Measurements from ENCODE around the gene ABCB8. TPM values are rescaled to one million over a fixed set of nuclear protein-coding genes. Genes with fewer than 3 reads are reported as not detected.

The ABCB8 gene
- total RNA-seq, 1 donor from 2014 or later: 38.1 TPM

GRCh38 chr7:151065516-151065915, 37.3 kb downstream of the ABCB8 start:
- Mint-ChIP-seq H3K4me1 (ENCODE audit: unreplicated experiment) (peaks cover 34% of the 10 kb centered on the region), H3K27ac (ENCODE audit: unreplicated experiment) (peak overlapping the region; percentile 14), H3K27me3 (ENCODE audit: unreplicated experiment) (no peaks in the 10 kb centered on the region), H3K36me3 (ENCODE audit: unreplicated experiment) (peaks cover 14% of the 10 kb centered on the region), H3K4me3 (ENCODE audit: unreplicated experiment) (no peak overlapping the region), H3K9me3 (ENCODE audit: unreplicated experiment) (no peaks in the 10 kb centered on the region)
- TF ChIP-seq, protein P1, sequence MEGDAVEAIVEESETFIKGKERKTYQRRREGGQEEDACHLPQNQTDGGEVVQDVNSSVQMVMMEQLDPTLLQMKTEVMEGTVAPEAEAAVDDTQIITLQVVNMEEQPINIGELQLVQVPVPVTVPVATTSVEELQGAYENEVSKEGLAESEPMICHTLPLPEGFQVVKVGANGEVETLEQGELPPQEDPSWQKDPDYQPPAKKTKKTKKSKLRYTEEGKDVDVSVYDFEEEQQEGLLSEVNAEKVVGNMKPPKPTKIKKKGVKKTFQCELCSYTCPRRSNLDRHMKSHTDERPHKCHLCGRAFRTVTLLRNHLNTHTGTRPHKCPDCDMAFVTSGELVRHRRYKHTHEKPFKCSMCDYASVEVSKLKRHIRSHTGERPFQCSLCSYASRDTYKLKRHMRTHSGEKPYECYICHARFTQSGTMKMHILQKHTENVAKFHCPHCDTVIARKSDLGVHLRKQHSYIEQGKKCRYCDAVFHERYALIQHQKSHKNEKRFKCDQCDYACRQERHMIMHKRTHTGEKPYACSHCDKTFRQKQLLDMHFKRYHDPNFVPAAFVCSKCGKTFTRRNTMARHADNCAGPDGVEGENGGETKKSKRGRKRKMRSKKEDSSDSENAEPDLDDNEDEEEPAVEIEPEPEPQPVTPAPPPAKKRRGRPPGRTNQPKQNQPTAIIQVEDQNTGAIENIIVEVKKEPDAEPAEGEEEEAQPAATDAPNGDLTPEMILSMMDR (IDR thresholded peaks at IDR 0.05): no peak
- no peak for DNase-seq (ENCODE audit: extremely low spot score, unreplicated experiment)

DNA sequence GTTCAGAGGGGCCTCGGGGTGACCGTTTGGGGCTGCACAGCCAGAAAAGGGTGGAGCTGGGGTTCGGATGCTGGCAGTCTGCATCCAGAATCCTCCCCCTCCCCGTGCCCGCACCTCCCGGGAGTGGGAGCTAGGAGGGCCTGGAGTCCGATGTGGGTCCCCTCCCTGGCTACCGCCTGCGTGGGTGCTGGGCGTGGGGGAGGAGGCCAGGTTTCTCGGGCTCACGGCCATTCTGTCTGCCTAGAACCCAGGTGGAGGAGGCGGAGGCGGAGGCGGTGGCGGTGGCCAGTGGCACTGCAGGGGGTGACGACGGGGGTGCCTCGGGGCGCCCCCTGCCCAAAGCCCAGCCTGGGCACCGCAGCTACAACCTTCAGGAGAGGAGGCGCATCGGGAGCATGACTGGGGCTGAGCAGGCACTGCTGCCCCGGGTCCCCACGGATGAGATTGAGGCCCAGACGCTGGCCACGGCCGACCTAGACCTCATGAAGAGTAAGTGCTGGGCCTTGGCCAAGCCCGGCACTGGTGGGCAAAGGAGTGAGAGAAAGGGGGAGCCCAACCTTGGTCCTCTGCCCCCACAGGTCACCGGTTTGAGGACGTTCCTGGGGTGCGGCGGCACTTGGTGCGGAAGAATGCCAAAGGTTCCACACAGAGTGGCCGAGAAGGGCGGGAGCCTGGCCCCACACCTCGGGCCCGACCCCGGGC, 38.2 kb downstream of the ABCB8 start:
- Mint-ChIP-seq H3K9me3 (ENCODE audit: unreplicated experiment) (no peaks in the 10 kb centered on the region), H3K4me1 (ENCODE audit: unreplicated experiment) (peaks cover 27% of the 10 kb centered on the region), H3K27me3 (ENCODE audit: unreplicated experiment) (no peaks in the 10 kb centered on the region), H3K36me3 (ENCODE audit: unreplicated experiment) (peaks cover 15% of the 10 kb centered on the region), H3K27ac (ENCODE audit: unreplicated experiment) (no peak overlapping the region), H3K4me3 (ENCODE audit: unreplicated experiment) (no peak overlapping the region)
- TF ChIP-seq, protein P1 (IDR thresholded peaks at IDR 0.05): no peak
- DNase-seq (ENCODE audit: extremely low spot score, unreplicated experiment): no peak

GRCh38 chr7:151068069-151068773, 40.0 kb downstream of the ABCB8 start:
- Mint-ChIP-seq H3K4me3 (ENCODE audit: unreplicated experiment) (no peak overlapping the region), H3K27me3 (ENCODE audit: unreplicated experiment) (no peaks in the 10 kb centered on the region), H3K36me3 (ENCODE audit: unreplicated experiment) (peaks cover 23% of the 10 kb centered on the region), H3K9me3 (ENCODE audit: unreplicated experiment) (no peaks in the 10 kb centered on the region), H3K27ac (ENCODE audit: unreplicated experiment) (peak overlapping the region; percentile 18), H3K4me1 (ENCODE audit: unreplicated experiment) (peaks cover 12% of the 10 kb centered on the region)
- no peak for DNase-seq (ENCODE audit: extremely low spot score, unreplicated experiment)
- TF ChIP-seq, protein P1 (IDR thresholded peaks at IDR 0.05): no peak

GRCh38 chr7:151069841-151070573, 41.8 kb downstream of the ABCB8 start:
- no peaks in the 10 kb centered on the region for H3K9me3 Mint-ChIP-seq (ENCODE audit: unreplicated experiment)
- H3K27ac Mint-ChIP-seq (ENCODE audit: unreplicated experiment): no peak overlapping the region
- peaks cover 27% of the 10 kb centered on the region for H3K36me3 Mint-ChIP-seq (ENCODE audit: unreplicated experiment)
- peaks cover 7% of the 10 kb centered on the region for H3K4me1 Mint-ChIP-seq (ENCODE audit: unreplicated experiment)
- DNase-seq (ENCODE audit: extremely low spot score, unreplicated experiment): no peak
- no peaks in the 10 kb centered on the region for H3K27me3 Mint-ChIP-seq (ENCODE audit: unreplicated experiment)
- TF ChIP-seq, protein P1 (IDR thresholded peaks at IDR 0.05): no peak
- no peak overlapping the region for H3K4me3 Mint-ChIP-seq (ENCODE audit: unreplicated experiment)

GRCh38 chr7:151070574-151070960, 42.3 kb downstream of the ABCB8 start:
- peaks cover 25% of the 10 kb centered on the region for H3K36me3 Mint-ChIP-seq (ENCODE audit: unreplicated experiment)

More at GRCh38 chr7:151070574-151070960, 42.3 kb downstream of the ABCB8 start:
- TF ChIP-seq, protein P1 (IDR thresholded peaks at IDR 0.05): no peak
- Mint-ChIP-seq H3K27me3 (ENCODE audit: unreplicated experiment) (no peaks in the 10 kb centered on the region), H3K4me1 (ENCODE audit: unreplicated experiment) (peaks cover 7% of the 10 kb centered on the region), H3K27ac (ENCODE audit: unreplicated experiment) (no peak overlapping the region), H3K9me3 (ENCODE audit: unreplicated experiment) (no peaks in the 10 kb centered on the region), H3K4me3 (ENCODE audit: unreplicated experiment) (no peak overlapping the region)
- no peak for DNase-seq (ENCODE audit: extremely low spot score, unreplicated experiment)

All from osteocyte (in vitro differentiated cells).